Natural killer cell treated with Interleukin-12 subunit alpha and Interleukin-12 subunit beta and Interleukin-15 and Interleukin-18, amount 100 ng/mL, for 72 hours (primary cell): ENCODE data around the gene TMCO4. TPM values are rescaled to one million over a fixed set of nuclear protein-coding genes. Genes with fewer than 3 reads are reported as not detected.
"Not testable (repeated sequence)": the region's sequence is repeated elsewhere in the genome, so short reads cannot be mapped to it uniquely, and the experiment has no call there.

Experiments
- ATAC-seq, 2 donors: fragments of 150-1000 bp; cut with Tn5 transposase in 1 of 2; sonication (Bioruptor Pico), chemical (Tn5 transposase) in 1 of 2; 2 replicates each; pipeline ENCODE4 v1.10.0; 2021
- DNase-seq: peaks from one replicate; pipeline ENCODE4 v3.0.0; 2022; ENCODE audit warnings: low spot score
- H3K27ac Mint-ChIP-seq, 2 donors: 1 replicate in 1 of 2; 2 replicates in 1 of 2; pipeline ENCODE4 v1.8.0; 2022; ENCODE audit warnings: mixed read lengths in 2 of 2, mild to moderate bottlenecking in 1 of 2, moderate library complexity in 1 of 2
- H3K27me3 Mint-ChIP-seq, 2 donors: 1 replicate in 1 of 2; 2 replicates in 1 of 2; pipeline ENCODE4 v1.8.0; 2022; ENCODE audit warnings: mixed read lengths in 2 of 2
- H3K36me3 Mint-ChIP-seq: one replicate; pipeline ENCODE4 v1.8.0; 2022; ENCODE audit warnings: mixed read lengths
- H3K4me1 Mint-ChIP-seq, 2 donors: 1 replicate in 1 of 2; 2 replicates in 1 of 2; pipeline ENCODE4 v1.8.0; 2022; ENCODE audit warnings: low read depth in 2 of 2, mixed read lengths in 2 of 2, mild to moderate bottlenecking in 1 of 2
- H3K4me3 Mint-ChIP-seq: one replicate; pipeline ENCODE4 v1.8.0; 2022; ENCODE audit warnings: mixed read lengths
- H3K9me3 Mint-ChIP-seq: 2 replicates; pipeline ENCODE4 v1.8.0; 2022; ENCODE audit warnings: mixed read lengths
- total RNA-seq, 2 donors: library from RNA; stranded (reverse); gene quantifications; one replicate each; pipeline ENCODE4 v1.2.3, GENCODE V29; 2022

TMCO4 gene
- total RNA-seq, 2 donors from 2014 or later = 11.7 to 20.3 TPM

DNA sequence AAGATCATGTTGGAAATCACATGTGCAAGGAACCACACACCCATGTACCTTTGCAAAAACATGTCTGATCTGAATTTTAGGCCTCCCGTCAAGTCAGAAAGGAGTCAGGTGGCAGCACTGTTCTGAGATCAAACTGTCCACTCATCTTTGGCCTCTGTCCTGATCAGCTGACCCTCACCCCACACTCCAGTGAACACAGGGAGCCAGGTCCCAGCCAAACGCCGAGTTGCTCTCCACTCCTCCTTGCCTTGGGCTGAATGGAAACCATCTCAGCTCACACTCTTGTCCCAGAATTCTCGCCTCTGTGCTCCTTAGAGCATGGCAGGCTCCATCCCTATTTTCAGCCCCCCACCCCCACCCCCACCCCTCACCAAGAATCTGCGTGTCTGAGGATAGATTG is 20.0 kb upstream of the TMCO4 start:
- Mint-ChIP-seq H3K4me1 (peaks cover 3% of the 10 kb centered on the region in 2 donors), H3K36me3 (no peaks in the 10 kb centered on the region), H3K27ac (no peak overlapping the region), H3K27me3 (peaks cover 11 to 17% of the 10 kb centered on the region in 2 donors), H3K4me3 (no peak overlapping the region), H3K9me3 (no peaks in the 10 kb centered on the region)
- DNase-seq (no peak), ATAC-seq (no peak)

DNA sequence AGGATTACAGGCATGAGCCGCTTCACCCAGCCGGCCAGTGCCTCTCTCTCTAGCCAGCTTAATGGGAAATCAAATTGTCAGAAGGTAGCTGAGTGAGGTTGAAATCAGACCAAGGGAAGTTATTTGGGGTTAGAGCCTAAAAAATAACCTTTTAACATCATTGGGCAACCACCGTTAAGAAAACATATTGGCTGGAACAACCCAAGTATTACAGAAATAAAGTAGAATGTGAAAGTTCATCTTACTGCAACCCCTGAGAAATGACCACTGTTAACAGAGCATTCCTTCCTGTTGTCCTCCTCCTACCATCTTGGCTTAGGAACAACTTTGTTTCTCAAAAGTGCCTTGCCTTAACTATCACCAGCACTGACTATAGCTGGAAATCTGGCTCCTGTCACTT is 18.6 kb upstream of the TMCO4 start:
- H3K36me3 Mint-ChIP-seq = no peaks in the 10 kb centered on the region
- ATAC-seq = no peak
- no peak overlapping the region for H3K27ac Mint-ChIP-seq
- H3K4me3 Mint-ChIP-seq = no peak overlapping the region
- peaks cover 11 to 15% of the 10 kb centered on the region in 2 donors for H3K27me3 Mint-ChIP-seq
- no peaks in the 10 kb centered on the region for H3K4me1 Mint-ChIP-seq
- no peaks in the 10 kb centered on the region for H3K9me3 Mint-ChIP-seq
- DNase-seq = no peak

- Mint-ChIP-seq H3K27me3 (peaks cover 8 to 12% of the 10 kb centered on the region in 2 donors), H3K9me3 (no peaks in the 10 kb centered on the region), H3K36me3 (no peaks in the 10 kb centered on the region), H3K4me1 (no peaks in the 10 kb centered on the region), H3K4me3 (no peak overlapping the region), H3K27ac (no peak overlapping the region)
- no peak for ATAC-seq
- DNase-seq = no peak
These were observed 17.4 kb upstream of the TMCO4 start for GRCh38 chr1:19817160-19817559.

DNA sequence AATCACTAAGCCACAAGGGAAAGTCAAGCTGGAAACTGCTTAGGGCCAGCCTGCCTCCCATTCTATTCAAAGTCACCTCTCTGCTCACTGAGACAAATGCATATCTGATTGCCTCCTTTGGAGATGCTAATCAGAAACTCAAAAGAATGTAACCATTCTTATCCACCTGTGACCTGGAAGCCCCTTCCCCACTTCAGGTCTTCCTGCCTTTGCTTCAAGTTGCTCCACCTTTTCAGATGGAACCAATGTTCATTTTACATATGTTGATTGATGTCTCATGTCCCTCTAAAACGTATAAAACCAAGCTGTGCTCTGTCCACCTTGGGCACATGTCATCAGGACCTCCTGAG is 17.0 kb upstream of the TMCO4 start:
- H3K4me3 Mint-ChIP-seq, DNase-seq, ATAC-seq, H3K4me1 Mint-ChIP-seq, H3K9me3 Mint-ChIP-seq, H3K27me3 Mint-ChIP-seq, H3K27ac Mint-ChIP-seq, H3K36me3 Mint-ChIP-seq: not testable (repeated sequence)

DNA sequence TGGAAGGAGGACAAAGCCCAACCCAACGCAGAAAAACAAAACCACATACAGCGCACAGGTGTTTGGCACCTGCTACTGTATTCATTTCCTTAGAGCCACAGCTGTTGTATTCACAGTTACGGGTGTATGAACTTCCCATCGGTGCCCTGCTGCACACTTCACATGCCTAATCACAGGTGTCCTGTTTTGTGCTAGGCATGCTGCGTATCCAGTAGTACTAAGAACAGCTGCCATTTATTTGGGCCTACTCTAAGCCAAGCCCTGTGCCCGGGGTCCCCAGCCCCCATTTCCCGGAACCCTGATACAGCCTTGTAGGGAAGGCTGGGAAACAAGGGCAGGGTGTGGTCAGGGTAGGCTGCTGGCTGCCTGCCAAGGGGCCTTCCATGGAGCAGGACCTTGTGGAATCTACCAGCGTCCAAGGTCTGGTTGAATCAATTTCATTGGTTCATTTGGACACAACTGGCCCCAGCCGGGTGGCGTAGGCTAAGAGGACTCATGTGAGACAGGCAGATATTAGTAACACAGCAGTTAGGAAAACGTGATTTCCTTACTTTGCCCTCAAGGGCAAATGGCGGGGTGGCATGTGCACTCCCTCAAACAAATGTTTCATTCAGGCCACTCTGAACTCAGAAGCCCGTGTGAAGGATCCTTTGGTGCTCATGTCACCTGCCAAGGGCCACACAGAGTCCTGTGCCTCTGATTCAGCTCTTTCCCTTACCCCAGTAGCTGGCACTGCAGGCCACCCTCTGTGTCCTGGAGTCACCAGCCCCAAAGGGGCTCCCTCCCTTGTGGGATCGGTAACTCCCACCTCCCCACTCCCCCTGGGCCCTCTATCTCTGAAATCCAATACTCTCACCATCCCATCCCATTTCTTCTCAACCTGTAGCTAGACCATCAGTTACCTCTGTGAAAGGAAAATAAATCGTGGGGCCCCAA is 16.4 kb upstream of the TMCO4 start:
- no peak overlapping the region for H3K27ac Mint-ChIP-seq
- no peaks in the 10 kb centered on the region for H3K4me1 Mint-ChIP-seq
- H3K27me3 Mint-ChIP-seq = peaks cover 0 to 10% of the 10 kb centered on the region in 2 donors
- H3K4me3 Mint-ChIP-seq = no peak overlapping the region
- DNase-seq (no peak), ATAC-seq (peak in 1 of 2 donors; percentile 37)
- no peaks in the 10 kb centered on the region for H3K9me3 Mint-ChIP-seq
- no peaks in the 10 kb centered on the region for H3K36me3 Mint-ChIP-seq

- no peaks in the 10 kb centered on the region for H3K9me3 Mint-ChIP-seq
- H3K4me3 Mint-ChIP-seq = no peak within 1 kb of the TSS
- no peak within 1 kb of the TSS for H3K27ac Mint-ChIP-seq
- H3K27me3 Mint-ChIP-seq = peaks cover 0 to 11% of the 10 kb centered on the region in 2 donors
- H3K4me1 Mint-ChIP-seq = no peaks in the 10 kb centered on the region
- DNase-seq (no peak), ATAC-seq (peak; percentile 7 to 31)
- no peaks in the 10 kb centered on the region for H3K36me3 Mint-ChIP-seq
These were observed 15.2 kb upstream of the TMCO4 start, which contains the start of gene RNF186 for GRCh38 chr1:19814681-19815503. Gene RNF186, minus strand, starts transcription at chr1:19815283. Its CDS starts 182 bp downstream, at chr1:19815101.

- no peaks in the 10 kb centered on the region for H3K36me3 Mint-ChIP-seq
- H3K9me3 Mint-ChIP-seq = no peaks in the 10 kb centered on the region
- no peaks in the 10 kb centered on the region for H3K4me1 Mint-ChIP-seq
- peak in 1 of 2 donors; percentile 40 for ATAC-seq
- H3K27me3 Mint-ChIP-seq = peaks cover 0 to 11% of the 10 kb centered on the region in 2 donors
- H3K4me3 Mint-ChIP-seq = no peak overlapping the region
- no peak for DNase-seq
- H3K27ac Mint-ChIP-seq = no peak overlapping the region
These were observed 14.5 kb upstream of the TMCO4 start for GRCh38 chr1:19814244-19814661.

DNA sequence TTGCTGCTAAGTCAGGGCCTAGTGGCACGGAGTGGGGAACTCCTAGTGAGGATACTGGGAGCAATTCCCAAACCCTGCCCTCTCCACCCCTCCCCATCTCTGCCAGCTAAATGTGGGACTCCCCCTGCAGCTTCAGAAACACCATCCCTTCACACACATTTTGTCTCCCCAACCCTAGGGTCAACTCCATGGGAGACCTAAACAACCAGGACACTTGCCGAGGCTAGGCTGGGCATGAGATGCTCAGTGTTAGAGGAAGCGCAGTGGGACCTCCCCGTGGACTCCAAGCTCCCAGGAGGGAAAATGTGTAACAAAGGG is 13.9 kb upstream of the TMCO4 start:
- H3K27me3 Mint-ChIP-seq = peaks cover 0 to 11% of the 10 kb centered on the region in 2 donors
- DNase-seq (no peak), ATAC-seq (no peak)
- H3K4me1 Mint-ChIP-seq = no peaks in the 10 kb centered on the region
- no peaks in the 10 kb centered on the region for H3K36me3 Mint-ChIP-seq
- H3K9me3 Mint-ChIP-seq = no peaks in the 10 kb centered on the region
- H3K27ac Mint-ChIP-seq = no peak overlapping the region
- H3K4me3 Mint-ChIP-seq = no peak overlapping the region

DNA sequence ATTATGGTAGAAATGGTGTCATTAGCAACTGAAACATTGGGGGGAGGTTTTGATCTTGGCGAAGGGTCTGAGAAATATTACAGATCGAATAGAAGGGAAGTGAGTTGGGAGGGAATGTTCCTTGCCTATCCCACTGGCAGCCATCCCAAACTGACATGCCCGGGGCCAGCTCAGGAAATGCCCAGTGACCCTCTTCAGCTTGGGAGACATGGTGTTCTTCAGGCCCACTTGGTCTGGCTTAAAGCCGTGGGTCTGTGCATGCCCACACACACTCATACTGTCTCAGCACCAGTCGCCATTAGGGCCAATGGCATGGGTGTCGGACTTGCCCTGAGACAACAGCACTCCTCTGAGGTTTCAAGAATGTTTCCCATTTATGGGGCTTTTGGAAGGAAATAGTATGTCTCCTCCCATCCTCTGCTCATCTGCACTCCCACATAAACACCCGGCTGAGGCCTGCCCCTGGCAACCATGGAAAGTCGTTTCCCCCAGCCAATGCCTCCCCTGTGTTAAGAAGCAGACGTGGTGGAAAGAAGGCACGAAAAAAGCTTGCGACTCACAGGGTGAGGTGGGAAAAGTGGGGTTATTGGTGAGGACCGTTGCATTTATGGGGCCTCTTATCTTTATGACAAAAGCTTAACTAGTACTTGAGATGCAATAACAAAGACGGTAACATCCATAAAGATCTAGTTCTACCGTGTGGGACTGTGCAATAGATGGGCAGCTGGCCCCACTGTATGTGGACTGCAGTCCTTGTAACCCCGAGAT is 13.3 kb upstream of the TMCO4 start:
- no peak for ATAC-seq
- Mint-ChIP-seq H3K36me3 (no peaks in the 10 kb centered on the region), H3K27me3 (peaks cover 0 to 11% of the 10 kb centered on the region in 2 donors), H3K9me3 (no peaks in the 10 kb centered on the region), H3K27ac (no peak overlapping the region), H3K4me3 (no peak overlapping the region), H3K4me1 (no peaks in the 10 kb centered on the region)
- no peak for DNase-seq

- DNase-seq (peak; percentile 65), ATAC-seq (peak; percentile 55 to 66)
- Mint-ChIP-seq H3K36me3 (no peaks in the 10 kb centered on the region), H3K4me3 (no peak overlapping the region), H3K9me3 (no peaks in the 10 kb centered on the region), H3K4me1 (no peaks in the 10 kb centered on the region), H3K27ac (no peak overlapping the region), H3K27me3 (peaks cover 0 to 5% of the 10 kb centered on the region in 2 donors)
These were observed 11.6 kb upstream of the TMCO4 start for GRCh38 chr1:19811206-19811851.

DNA sequence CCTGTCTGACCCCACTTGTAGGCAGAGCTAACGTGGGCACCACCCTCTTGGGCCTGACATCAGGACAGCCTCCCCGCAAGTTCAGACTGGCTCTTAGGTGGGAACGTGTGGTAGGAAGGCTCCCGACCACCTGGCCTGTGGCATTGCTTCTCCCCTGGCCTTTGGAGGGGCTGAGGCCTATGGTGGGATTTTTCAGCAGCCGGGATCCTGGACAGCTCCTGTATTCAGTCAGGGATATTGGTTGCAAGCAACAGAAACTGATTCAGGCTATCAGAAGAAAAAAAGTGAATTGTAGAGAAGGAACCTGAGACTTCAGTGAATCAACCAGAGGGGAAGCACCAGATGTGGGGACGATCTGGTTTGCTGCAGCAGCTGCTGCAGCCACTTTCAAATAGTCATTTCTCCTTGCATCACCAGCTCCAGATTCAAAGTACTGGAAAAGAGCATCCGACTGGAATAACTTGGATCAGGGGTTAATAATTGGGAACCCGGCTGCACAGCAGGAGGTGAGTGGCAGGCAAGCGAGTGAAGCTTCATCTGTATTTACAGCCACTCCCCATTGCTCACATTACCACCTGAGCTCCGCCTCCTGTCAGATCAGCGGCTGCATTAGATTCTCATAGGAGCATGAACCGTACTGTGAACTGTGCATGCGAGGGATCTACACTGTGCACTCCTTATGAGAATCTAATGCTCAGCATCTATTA is 9.5 kb upstream of the TMCO4 start:
- Mint-ChIP-seq H3K27ac (no peak overlapping the region), H3K27me3 (peaks cover 0 to 7% of the 10 kb centered on the region in 2 donors), H3K4me1 (no peaks in the 10 kb centered on the region), H3K36me3 (no peaks in the 10 kb centered on the region), H3K9me3 (no peaks in the 10 kb centered on the region), H3K4me3 (no peak overlapping the region)
- ATAC-seq (no peak), DNase-seq (no peak)

DNA sequence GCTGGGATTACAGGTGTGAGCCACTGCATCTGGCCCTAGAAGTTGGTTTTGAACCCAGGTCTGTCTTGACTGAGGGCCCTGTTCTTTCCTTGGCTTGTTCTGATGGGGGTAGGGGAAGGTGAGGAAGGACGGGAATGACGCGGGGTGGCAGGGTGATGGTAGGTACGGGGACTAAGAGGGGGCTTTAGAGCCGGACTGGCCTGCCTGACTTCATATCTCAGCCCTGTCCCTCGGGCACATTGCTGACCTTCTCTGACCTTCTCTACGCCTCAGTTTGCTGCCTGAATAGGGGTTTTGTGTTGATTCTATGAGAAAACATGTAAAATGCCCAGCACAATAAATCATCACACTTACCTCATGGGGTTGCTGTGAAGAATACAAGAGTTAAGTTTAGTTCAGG is 8.6 kb upstream of the TMCO4 start:
- H3K9me3 Mint-ChIP-seq = no peaks in the 10 kb centered on the region
- DNase-seq = no peak
- no peaks in the 10 kb centered on the region for H3K4me1 Mint-ChIP-seq
- H3K27me3 Mint-ChIP-seq = peaks cover 0 to 7% of the 10 kb centered on the region in 2 donors
- H3K4me3 Mint-ChIP-seq = no peak overlapping the region
- no peak overlapping the region for H3K27ac Mint-ChIP-seq
- H3K36me3 Mint-ChIP-seq = no peaks in the 10 kb centered on the region
- no peak for ATAC-seq

- DNase-seq (peak; percentile 23), ATAC-seq (no peak)
- H3K4me1 Mint-ChIP-seq = peaks cover 5 to 10% of the 10 kb centered on the region in 2 donors
- H3K27me3 Mint-ChIP-seq = peaks cover 0 to 3% of the 10 kb centered on the region in 2 donors
- H3K36me3 Mint-ChIP-seq = no peaks in the 10 kb centered on the region
- H3K9me3 Mint-ChIP-seq = no peaks in the 10 kb centered on the region
- H3K4me3 Mint-ChIP-seq = no peak overlapping the region
- no peak overlapping the region for H3K27ac Mint-ChIP-seq
These were observed 5.1 kb upstream of the TMCO4 start for GRCh38 chr1:19804831-19805251.
